Measurements from ENCODE around the gene BFSP2.

- no peak for TF ChIP-seq POLR2AphosphoS5 (IDR thresholded peaks at IDR 0.05; ENCODE audit: insufficient read depth, low read depth, low read length)
- TF ChIP-seq CTCF (IDR thresholded peaks at IDR 0.05; ENCODE audit: extremely low read depth in 1 of 2, insufficient read depth in 1 of 2, low read depth in 1 of 2, low read length in 2 of 2), result no peak
- TF ChIP-seq EZH2 (IDR thresholded peaks at IDR 0.05; ENCODE audit: borderline replicate concordance, low read depth, low read length, severe bottlenecking), result no peak
Observed at GRCh38 chr3:133489466-133490085, 89.7 kb downstream of the BFSP2 start.
